SK-N-MC (cell line): ENCODE measurements around the gene MYLK2.

ENCODE experiments used
- EZH2 ChIP-seq: fragments of 200-600 bp; sonication (generic); IDR thresholded peaks from one replicate; pipeline ENCODE4 v1.6.1; 2017; ENCODE audit warnings: antibody characterized with exemption
- FOXP2 ChIP-seq: optimal IDR thresholded peaks from 2 replicates; pipeline ENCODE3; 2011; ENCODE audit warnings: mild to moderate bottlenecking, moderate library complexity; ENCODE audit not compliant: insufficient read depth; ENCODE audit errors: extremely low read length, control extremely low read depth
- POLR2AphosphoS5 ChIP-seq: IDR thresholded peaks from 2 replicates; pipeline ENCODE4 v1.6.1; 2012; ENCODE audit warnings: mild to moderate bottlenecking, low read depth, low read length, borderline replicate concordance

DNA sequence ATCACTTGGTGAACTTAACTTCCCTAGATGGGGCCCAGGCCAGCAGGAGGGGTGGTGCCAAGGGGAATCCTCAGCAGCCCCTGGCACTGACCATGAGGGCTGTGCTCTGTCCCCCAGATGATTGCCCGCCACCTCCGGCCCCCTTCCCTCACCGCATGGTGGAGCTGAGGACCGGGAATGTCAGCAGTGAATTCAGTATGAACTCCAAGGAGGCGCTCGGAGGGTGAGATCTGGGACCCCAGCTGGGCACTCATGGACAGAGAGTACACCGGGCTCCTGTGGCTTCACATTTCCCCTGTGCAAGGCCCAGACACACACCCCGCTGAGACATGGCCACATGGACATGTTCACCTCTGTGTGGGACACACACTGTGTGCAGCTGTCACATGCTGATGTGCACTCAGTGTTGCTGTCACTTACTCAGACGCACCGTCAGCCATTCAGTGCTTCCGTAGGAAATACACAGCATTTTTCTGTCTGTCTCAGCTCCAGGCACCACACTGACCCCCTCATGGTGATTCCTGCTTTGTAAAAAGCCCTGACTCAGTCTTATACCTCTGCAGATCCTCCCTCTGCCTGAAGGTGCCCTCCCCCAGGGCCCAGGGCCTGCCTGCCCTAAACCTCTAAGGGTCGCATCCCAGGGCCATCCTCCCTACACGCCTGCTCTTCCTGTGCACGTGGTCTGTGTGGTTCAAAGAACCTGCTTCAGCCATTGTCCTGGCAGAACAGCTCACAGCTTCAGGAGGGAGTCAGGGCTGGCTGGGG lies 4.4 kb downstream of the MYLK2 start:
- TF ChIP-seq EZH2, result no peak
- no peak for TF ChIP-seq POLR2AphosphoS5
- TF ChIP-seq FOXP2, result no peak
